Raji (cell line): ENCODE measurements around the gene SPSB4.

ENCODE experiments used
- POLR2A ChIP-seq: IDR thresholded peaks from 2 replicates; pipeline ENCODE4 v1.6.1; 2011; ENCODE audit warnings: low read depth, low read length, control low read depth; ENCODE audit not compliant: insufficient read depth

SPSB4 gene

GRCh38 chr3:141094790-141095545, 43.8 kb downstream of the SPSB4 start:
- TF ChIP-seq POLR2A = no peak

- TF ChIP-seq POLR2A = no peak
Observed at GRCh38 chr3:141095546-141095937, 44.4 kb downstream of the SPSB4 start.

DNA sequence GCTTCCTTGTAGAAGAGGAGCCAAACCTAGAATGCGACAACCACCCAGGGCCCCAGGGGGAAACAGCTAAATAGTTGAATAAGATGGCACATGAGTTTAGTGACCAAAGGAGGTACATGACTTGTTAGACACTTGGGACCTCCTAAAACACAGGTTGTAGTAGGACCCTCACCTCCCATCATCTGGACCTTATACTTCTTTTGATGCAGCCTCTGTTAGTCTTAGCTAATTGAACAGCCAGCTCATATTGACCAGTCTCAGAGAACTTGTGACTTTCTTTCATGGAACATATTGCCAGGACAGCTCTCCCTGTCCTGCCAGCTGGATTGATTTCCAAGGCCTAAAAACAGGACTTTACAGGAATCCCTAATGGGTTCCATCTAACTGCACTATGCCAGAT, 45.0 kb downstream of the SPSB4 start:
- TF ChIP-seq POLR2A = no peak

DNA sequence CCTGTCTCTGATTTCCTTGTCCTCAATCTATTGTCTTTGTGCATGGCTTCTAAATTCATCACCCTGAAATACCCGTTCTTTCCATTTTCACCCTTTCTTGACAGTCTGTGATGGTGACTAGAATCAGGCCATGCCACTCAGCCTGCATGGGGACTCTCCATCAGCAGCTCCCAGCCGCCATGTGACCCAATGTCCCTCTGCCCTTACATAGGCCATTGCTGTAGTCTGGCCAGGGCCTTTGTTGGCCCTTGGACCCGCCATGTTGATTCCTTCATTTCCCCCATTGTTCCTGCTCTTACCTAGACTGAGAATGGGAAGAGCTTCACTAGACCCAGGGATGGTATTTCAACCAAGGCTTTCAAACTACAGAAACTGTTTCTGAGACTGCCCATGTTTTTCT, 45.8 kb downstream of the SPSB4 start:
- TF ChIP-seq POLR2A = no peak

GRCh38 chr3:141100112-141100511, 49.0 kb downstream of the SPSB4 start:
- no peak for TF ChIP-seq POLR2A

DNA sequence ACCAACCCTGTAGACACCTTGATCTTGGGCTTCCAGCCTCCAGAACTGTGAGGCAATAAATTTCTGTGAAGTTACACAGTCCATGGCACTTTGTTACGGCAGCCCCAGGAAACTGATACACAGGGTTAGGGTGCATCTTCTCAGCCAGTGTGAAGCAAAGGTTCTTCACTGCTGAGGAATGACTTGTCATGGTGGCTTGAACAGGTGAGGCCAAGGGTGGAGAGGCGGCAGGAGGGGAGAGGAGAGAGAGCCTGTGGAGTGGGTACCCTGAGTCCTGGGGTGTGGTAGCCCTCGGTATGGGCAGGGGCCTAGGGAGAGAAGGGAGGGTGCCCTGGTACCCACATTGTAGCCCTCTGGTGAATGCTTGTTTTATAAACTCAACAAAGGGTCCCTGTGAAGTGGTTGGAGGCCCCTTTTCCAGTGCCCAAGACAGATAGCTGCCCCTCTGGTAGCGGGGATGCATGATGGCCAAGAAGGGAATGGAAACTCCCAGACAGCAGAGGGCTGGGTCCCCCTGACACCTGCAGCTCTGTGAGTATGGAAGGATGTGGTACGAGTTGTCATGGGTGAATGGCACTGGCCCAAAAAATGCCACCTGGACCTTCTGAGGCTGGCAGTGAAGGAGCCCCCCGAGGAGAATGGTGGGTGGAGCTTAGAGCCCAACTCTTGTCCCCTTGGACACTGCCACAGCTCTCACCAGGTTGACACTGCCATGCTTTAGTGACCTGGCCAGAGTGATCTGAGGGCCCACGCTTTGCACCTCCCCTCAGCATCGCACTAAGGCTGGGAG, 49.6 kb downstream of the SPSB4 start:
- TF ChIP-seq POLR2A = no peak

DNA sequence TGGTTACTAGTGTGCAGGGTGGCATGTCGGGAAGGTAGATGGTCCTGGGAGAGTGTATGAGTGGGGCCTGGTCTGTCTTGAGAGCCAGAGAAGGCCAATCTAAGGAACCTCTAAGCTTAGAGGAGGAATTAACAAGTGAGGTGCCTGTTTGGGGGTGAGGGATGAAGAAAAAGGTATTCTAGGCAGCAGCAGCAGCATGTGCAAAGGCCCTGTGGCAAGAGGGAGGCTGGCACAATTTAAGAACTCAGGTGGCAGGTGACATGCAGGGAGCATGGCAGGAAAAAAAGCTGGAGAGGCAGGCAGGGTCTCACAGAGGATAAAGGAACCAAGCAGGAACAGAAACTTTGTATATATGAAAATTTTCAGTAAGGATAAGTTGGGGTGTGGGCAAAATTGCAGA, 51.2 kb downstream of the SPSB4 start:
- no peak for TF ChIP-seq POLR2A

- TF ChIP-seq POLR2A = no peak
Observed at GRCh38 chr3:141103067-141103466, 51.9 kb downstream of the SPSB4 start.

- no peak for TF ChIP-seq POLR2A
Observed at GRCh38 chr3:141103503-141103902, 52.4 kb downstream of the SPSB4 start.

GRCh38 chr3:141104151-141104821, 53.1 kb downstream of the SPSB4 start:
- TF ChIP-seq POLR2A = no peak

DNA sequence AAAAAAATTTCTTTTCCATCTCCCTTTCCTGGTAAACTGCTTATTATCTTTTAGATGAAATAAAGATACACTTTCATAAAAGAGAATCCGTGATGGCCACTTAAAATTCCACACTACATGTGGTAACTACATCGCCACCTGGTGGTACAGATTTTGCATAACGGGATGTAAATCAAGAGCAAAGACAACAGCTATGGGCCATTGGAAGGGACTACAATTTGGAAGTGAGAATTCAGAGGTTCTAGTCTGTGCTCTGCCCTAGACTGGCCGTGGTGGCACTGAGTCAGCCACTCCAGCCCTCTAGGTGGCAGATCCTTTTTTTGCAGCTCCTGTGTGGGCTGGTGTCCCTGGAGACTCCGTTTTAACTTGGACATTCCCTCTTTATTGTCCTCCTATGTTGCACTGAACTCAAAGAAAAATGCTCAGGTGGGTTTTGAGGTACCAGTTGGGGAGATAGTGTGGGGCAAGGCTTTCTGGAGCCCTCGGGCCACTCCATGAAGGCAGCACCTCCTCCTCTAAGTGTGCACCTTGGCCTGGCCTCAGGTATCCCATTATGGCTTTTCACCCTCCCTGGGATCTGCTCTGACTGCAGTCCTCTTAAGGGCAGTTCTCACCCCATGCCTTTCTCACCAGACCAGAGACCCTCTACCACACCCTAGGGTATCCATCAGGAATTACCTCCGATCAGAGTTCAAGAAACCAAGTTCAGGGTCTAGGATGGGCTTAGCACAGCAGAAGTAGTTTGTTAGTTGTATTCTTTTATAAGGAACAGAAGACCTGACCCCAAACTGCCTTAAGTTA, 54.9 kb downstream of the SPSB4 start:
- TF ChIP-seq POLR2A = no peak

- no peak for TF ChIP-seq POLR2A
Observed at GRCh38 chr3:141106842-141107241, 55.7 kb downstream of the SPSB4 start.

DNA sequence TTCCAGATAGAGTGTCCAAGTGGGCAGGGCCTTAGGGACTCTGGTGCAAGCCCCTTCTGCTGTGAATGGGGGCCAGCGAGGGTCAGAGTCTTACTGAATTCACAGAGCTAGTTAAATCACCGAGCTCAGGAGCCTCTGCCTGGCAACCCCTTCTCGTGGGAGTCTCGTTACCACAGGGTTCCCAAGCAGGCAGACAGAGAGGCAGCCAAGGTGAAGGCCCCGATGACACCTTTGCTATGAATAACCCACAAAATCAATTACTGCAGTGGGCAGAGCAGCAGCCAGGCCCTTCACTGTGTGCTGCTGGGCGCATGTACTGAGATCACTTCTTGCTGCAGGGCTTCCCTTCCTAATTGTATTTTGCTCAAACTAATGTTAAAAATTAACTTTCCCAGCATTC, 56.9 kb downstream of the SPSB4 start:
- TF ChIP-seq POLR2A = no peak

GRCh38 chr3:141109751-141110150, 58.6 kb downstream of the SPSB4 start:
- no peak for TF ChIP-seq POLR2A

DNA sequence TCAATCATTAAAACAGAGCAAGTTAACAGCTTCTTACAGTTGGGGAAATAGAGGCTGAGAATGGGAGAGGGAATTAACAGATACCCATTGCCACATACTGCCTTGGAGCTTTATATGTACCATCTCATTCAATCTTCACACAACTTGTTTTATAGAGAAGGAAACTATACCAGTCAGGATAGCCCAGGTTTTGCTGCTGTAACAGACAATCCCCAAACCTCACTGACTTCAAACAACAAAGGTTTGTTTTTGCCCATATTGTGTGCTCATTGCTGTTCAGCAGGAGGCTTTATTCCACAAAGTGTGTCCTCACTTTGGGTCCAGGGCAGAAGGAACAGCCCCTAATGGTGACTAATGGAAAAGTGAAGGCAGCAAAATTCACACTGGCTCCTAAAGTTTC, 59.2 kb downstream of the SPSB4 start:
- TF ChIP-seq POLR2A = no peak
